ENCODE data around the gene MCCD1.
"Not testable (repeated sequence)": the region's sequence is repeated elsewhere in the genome, so short reads cannot be mapped to it uniquely, and the experiment has no call there.

The MCCD1 gene, protein sequence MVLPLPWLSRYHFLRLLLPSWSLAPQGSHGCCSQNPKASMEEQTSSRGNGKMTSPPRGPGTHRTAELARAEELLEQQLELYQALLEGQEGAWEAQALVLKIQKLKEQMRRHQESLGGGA

DNA sequence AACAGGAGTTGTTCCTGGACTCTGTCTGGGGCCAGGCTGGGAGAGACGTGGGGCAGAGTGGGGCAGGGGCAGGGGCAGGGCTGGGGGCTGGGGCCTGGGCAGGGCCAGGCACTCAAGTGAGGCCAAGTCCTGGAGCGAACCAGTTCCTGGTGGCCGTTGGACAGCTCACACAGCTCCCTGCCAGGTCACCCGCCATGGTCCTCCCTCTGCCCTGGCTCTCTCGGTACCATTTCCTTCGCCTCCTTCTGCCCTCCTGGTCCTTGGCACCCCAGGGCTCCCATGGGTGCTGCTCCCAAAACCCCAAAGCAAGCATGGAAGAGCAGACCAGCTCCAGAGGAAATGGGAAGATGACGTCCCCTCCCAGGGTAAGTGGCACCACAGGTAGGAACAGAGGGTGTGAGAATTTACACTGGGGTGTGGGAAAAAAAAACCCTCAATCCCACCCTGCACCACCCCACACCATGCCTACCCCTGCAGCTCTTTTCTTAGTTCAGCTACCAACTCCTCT is at the start of gene MCCD1:
MCCD1 (plus strand) TSS at position 142 of the 508 bp plus-strand sequence; CDS start at position 195, 53 bp downstream.
- no peak for DNase-seq (ENCODE audit: low read depth)
- no peak for TF ChIP-seq CTCF (IDR thresholded peaks at IDR 0.05; ENCODE audit: insufficient read depth, low read depth, low read length, missing control alignments)

GRCh38 chr6:31479151-31479932 is 49.4 kb upstream of the MCCD1 start:
- no peak for DNase-seq (ENCODE audit: low read depth)
- H3K4me3 ChIP-seq (ENCODE audit: low read depth, low read length), result no peak overlapping the region
- TF ChIP-seq CTCF (IDR thresholded peaks at IDR 0.05; ENCODE audit: insufficient read depth, low read depth, low read length, missing control alignments), result no peak

More for the DNA sequence above, at the start of gene MCCD1:
- H3K4me3 ChIP-seq (ENCODE audit: low read depth, low read length), result no peak within 1 kb of the TSS

GRCh38 chr6:31479933-31480535 is 48.7 kb upstream of the MCCD1 start:
- no peak for TF ChIP-seq CTCF (IDR thresholded peaks at IDR 0.05; ENCODE audit: insufficient read depth, low read depth, low read length, missing control alignments)
- no peak overlapping the region for H3K4me3 ChIP-seq (ENCODE audit: low read depth, low read length)
- DNase-seq (ENCODE audit: low read depth), result no peak

- no peak for DNase-seq (ENCODE audit: low read depth)
- no peak overlapping the region for H3K4me3 ChIP-seq (ENCODE audit: low read depth, low read length)
- TF ChIP-seq CTCF (IDR thresholded peaks at IDR 0.05; ENCODE audit: insufficient read depth, low read depth, low read length, missing control alignments), result no peak
These were observed 48.2 kb upstream of the MCCD1 start for GRCh38 chr6:31480574-31480973.

- no peak for TF ChIP-seq CTCF (IDR thresholded peaks at IDR 0.05; ENCODE audit: insufficient read depth, low read depth, low read length, missing control alignments)
- no peak for DNase-seq (ENCODE audit: low read depth)
These were observed 45.4 kb upstream of the MCCD1 start for GRCh38 chr6:31483392-31483791.

GRCh38 chr6:31485055-31485454 is 43.7 kb upstream of the MCCD1 start:
- no peak for DNase-seq (ENCODE audit: low read depth)
- H3K4me3 ChIP-seq (ENCODE audit: low read depth, low read length), result no peak overlapping the region
- no peak for TF ChIP-seq CTCF (IDR thresholded peaks at IDR 0.05; ENCODE audit: insufficient read depth, low read depth, low read length, missing control alignments)

More at GRCh38 chr6:31483392-31483791, 45.4 kb upstream of the MCCD1 start:
- no peak overlapping the region for H3K4me3 ChIP-seq (ENCODE audit: low read depth, low read length)

- not testable (repeated sequence) for H3K4me3 ChIP-seq (ENCODE audit: low read depth, low read length); DNase-seq (ENCODE audit: low read depth)
These were observed 42.5 kb upstream of the MCCD1 start for GRCh38 chr6:31486065-31486837.

- H3K4me3 ChIP-seq (ENCODE audit: low read depth, low read length); DNase-seq (ENCODE audit: low read depth): not testable (repeated sequence)
These were observed 41.1 kb upstream of the MCCD1 start for GRCh38 chr6:31487674-31488073.

Measured in GM12865 (cell line).